Measurements from ENCODE around the gene HNRNPAB.
"Not testable (repeated sequence)": the region's sequence is repeated elsewhere in the genome, so short reads cannot be mapped to it uniquely, and the experiment has no call there.

HNRNPAB gene

DNA sequence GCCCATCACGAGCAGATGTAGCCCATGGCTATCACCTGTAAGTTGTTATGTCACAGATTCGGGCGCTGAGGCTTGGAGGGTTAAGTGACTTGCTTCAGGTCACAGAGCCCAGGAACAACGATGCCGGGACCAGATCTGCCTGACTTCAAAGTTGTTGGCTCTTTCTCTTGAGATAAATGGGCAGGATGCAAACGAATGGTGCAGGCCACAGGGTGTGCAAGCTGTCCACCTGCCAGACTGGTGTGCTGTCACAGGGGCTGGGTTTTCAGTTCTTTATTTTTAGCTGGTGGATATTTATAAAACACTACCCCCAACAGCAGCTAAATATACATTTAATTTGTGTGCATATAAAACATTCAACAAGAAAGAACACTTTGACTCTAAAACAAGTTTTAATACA lies 45.9 kb downstream of the HNRNPAB start:
- no peak overlapping the region for H3K23ac ChIP-seq (ENCODE audit: low read length)
- H3K9me3 ChIP-seq (ENCODE audit: insufficient read depth, low read depth, low read length), result no peaks in the 10 kb centered on the region
- H4K12ac ChIP-seq (ENCODE audit: low read depth, low read length), result no peak overlapping the region
- H2BK120ac ChIP-seq (ENCODE audit: insufficient read depth, low read length, poor library complexity), result no peak overlapping the region
- H3K79me2 ChIP-seq (ENCODE audit: control insufficient read depth, insufficient read depth, low read length, poor library complexity), result no peaks in the 10 kb centered on the region
- no peak overlapping the region for H2BK5ac ChIP-seq (ENCODE audit: low read depth, low read length, poor library complexity)
- H3K27me3 ChIP-seq (ENCODE audit: insufficient read depth, low read length), result no peaks in the 10 kb centered on the region
- H3K14ac ChIP-seq (ENCODE audit: low read length), result no peak overlapping the region
- no CpG with 5 or more reads among the region's 6 CpGs for WGBS (ENCODE audit: extremely low coverage, insufficient coverage, insufficient read length)
- no peak overlapping the region for H4K91ac ChIP-seq (ENCODE audit: low read depth, low read length)
- H3K4me3 ChIP-seq (ENCODE audit: low read depth, low read length), result no peak overlapping the region
- no peak overlapping the region for H4K8ac ChIP-seq (ENCODE audit: low read depth, low read length)
- no peak overlapping the region for H3K4ac ChIP-seq (ENCODE audit: low read depth, low read length)
- H3K4me1 ChIP-seq (ENCODE audit: control insufficient read depth in 1 of 2, insufficient read depth in 2 of 2, low read length in 2 of 2), result no peaks in the 10 kb centered on the region
- H3K4me2 ChIP-seq (ENCODE audit: low read length), result no peak overlapping the region
- H3K9ac ChIP-seq (ENCODE audit: low read length), result no peak overlapping the region
- no peak overlapping the region for H3K27ac ChIP-seq (ENCODE audit: low read depth, low read length)
- H3K18ac ChIP-seq (ENCODE audit: low read length), result no peak overlapping the region
- H2AFZ ChIP-seq (ENCODE audit: insufficient read depth, low read length, poor library complexity), result no peak overlapping the region
- DNase-seq, result no peak
- H3K79me1 ChIP-seq (ENCODE audit: low read length), result no peaks in the 10 kb centered on the region
- no peak overlapping the region for H2BK12ac ChIP-seq (ENCODE audit: low read length)
- H2AK5ac ChIP-seq (ENCODE audit: low read length), result no peak overlapping the region
- H3K36me3 ChIP-seq (ENCODE audit: control insufficient read depth in 1 of 2, insufficient read depth in 2 of 2, low read length in 2 of 2), result no peaks in the 10 kb centered on the region

DNA sequence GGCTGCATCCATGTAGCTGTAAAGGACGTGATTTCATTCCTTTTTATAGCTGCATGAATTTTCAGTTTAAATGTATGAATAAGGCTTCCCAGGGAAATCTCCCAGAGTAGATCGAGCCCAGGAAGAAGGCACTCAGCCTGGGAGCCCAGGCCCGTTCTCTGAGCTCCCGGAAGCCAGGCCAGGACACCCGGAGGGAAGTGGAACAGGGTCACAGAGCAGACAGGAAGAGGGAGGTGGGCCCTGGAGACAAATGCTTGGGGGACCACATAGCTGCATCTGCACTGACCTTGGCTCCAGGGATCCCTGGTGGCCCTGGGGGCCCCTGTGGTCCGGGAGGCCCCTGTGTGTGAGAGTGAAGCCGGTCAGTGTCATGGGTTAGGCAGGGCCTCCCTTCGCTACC lies 47.9 kb downstream of the HNRNPAB start:
- no peak for DNase-seq
- Histone ChIP-seq H3K14ac (ENCODE audit: low read length) (no peak overlapping the region), H2AK5ac (ENCODE audit: low read length) (no peak overlapping the region), H2AFZ (ENCODE audit: insufficient read depth, low read length, poor library complexity) (no peak overlapping the region), H3K4me1 (ENCODE audit: control insufficient read depth in 1 of 2, insufficient read depth in 2 of 2, low read length in 2 of 2) (no peaks in the 10 kb centered on the region), H3K4me3 (ENCODE audit: low read depth, low read length) (no peak overlapping the region), H2BK120ac (ENCODE audit: insufficient read depth, low read length, poor library complexity) (no peak overlapping the region), H4K91ac (ENCODE audit: low read depth, low read length) (no peak overlapping the region), H4K8ac (ENCODE audit: low read depth, low read length) (no peak overlapping the region), H3K4ac (ENCODE audit: low read depth, low read length) (no peak overlapping the region), H3K79me1 (ENCODE audit: low read length) (no peaks in the 10 kb centered on the region), H3K23ac (ENCODE audit: low read length) (no peak overlapping the region), H3K9ac (ENCODE audit: low read length) (no peak overlapping the region), H2BK12ac (ENCODE audit: low read length) (no peak overlapping the region), H4K12ac (ENCODE audit: low read depth, low read length) (no peak overlapping the region), H3K9me3 (ENCODE audit: insufficient read depth, low read depth, low read length) (no peaks in the 10 kb centered on the region), H3K27me3 (ENCODE audit: insufficient read depth, low read length) (no peaks in the 10 kb centered on the region), H3K4me2 (ENCODE audit: low read length) (no peak overlapping the region), H3K36me3 (ENCODE audit: control insufficient read depth in 1 of 2, insufficient read depth in 2 of 2, low read length in 2 of 2) (no peaks in the 10 kb centered on the region), H2BK5ac (ENCODE audit: low read depth, low read length, poor library complexity) (no peak overlapping the region), H3K18ac (ENCODE audit: low read length) (no peak overlapping the region), H3K27ac (ENCODE audit: low read depth, low read length) (no peak overlapping the region), H3K79me2 (ENCODE audit: control insufficient read depth, insufficient read depth, low read length, poor library complexity) (no peaks in the 10 kb centered on the region)
- WGBS (ENCODE audit: extremely low coverage, insufficient coverage, insufficient read length), result no CpG with 5 or more reads among the region's 8 CpGs

DNA sequence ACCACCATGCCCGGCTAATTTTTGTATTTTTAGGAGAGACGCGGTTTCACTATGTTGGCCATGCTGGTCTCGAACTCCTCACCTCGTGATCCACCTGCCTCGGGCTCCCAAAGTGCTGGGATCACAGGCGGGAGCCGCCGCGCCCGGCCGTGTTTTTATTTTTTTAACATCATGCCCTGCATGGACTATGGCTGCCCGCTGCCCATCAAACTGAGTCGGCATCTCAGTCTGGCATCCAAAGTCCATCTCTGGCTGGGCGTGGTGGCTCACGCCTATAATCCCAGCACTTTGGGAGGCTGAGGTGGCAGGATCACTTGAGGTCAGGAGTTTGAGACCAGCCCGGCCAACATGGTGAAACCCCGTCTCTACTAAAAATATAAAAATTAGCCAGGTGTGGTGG lies 49.3 kb downstream of the HNRNPAB start:
- H4K12ac ChIP-seq (ENCODE audit: low read depth, low read length); H3K4me2 ChIP-seq (ENCODE audit: low read length); H4K8ac ChIP-seq (ENCODE audit: low read depth, low read length); H3K18ac ChIP-seq (ENCODE audit: low read length); H3K14ac ChIP-seq (ENCODE audit: low read length); H3K4me1 ChIP-seq (ENCODE audit: control insufficient read depth in 1 of 2, insufficient read depth in 2 of 2, low read length in 2 of 2); H2AFZ ChIP-seq (ENCODE audit: insufficient read depth, low read length, poor library complexity); H3K9me3 ChIP-seq (ENCODE audit: insufficient read depth, low read depth, low read length); H3K23ac ChIP-seq (ENCODE audit: low read length); H3K27ac ChIP-seq (ENCODE audit: low read depth, low read length); H2BK12ac ChIP-seq (ENCODE audit: low read length); H3K79me2 ChIP-seq (ENCODE audit: control insufficient read depth, insufficient read depth, low read length, poor library complexity); H3K4ac ChIP-seq (ENCODE audit: low read depth, low read length); H3K36me3 ChIP-seq (ENCODE audit: control insufficient read depth in 1 of 2, insufficient read depth in 2 of 2, low read length in 2 of 2); H3K4me3 ChIP-seq (ENCODE audit: low read depth, low read length); H2AK5ac ChIP-seq (ENCODE audit: low read length); H3K9ac ChIP-seq (ENCODE audit: low read length); H2BK120ac ChIP-seq (ENCODE audit: insufficient read depth, low read length, poor library complexity); H4K91ac ChIP-seq (ENCODE audit: low read depth, low read length); H3K79me1 ChIP-seq (ENCODE audit: low read length); H3K27me3 ChIP-seq (ENCODE audit: insufficient read depth, low read length); H2BK5ac ChIP-seq (ENCODE audit: low read depth, low read length, poor library complexity); DNase-seq: not testable (repeated sequence)
- no CpG with 5 or more reads among the region's 18 CpGs for WGBS (ENCODE audit: extremely low coverage, insufficient coverage, insufficient read length)

DNA sequence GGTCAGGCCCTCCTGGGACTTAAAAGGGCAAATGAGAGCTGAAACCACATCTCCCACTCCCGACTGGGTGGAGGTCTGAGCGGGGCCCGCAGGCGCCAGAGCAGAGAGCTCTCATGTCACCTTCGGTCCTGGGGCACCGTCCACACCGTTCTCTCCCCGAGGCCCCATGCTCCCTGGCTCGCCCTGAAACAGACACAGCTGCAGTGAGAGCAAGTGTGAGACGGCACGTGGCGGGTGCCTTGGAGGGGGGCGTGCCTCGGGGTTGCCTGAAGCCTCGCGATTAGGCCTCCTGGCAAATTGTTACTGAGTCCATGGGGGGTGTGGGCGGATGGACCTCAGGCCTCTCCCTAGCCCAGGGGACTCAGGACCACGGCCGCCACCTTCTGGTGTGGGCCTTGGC lies 52.4 kb downstream of the HNRNPAB start:
- Histone ChIP-seq H3K23ac (ENCODE audit: low read length) (no peak overlapping the region), H4K12ac (ENCODE audit: low read depth, low read length) (no peak overlapping the region), H2BK5ac (ENCODE audit: low read depth, low read length, poor library complexity) (no peak overlapping the region), H3K4ac (ENCODE audit: low read depth, low read length) (no peak overlapping the region), H2AFZ (ENCODE audit: insufficient read depth, low read length, poor library complexity) (no peak overlapping the region), H3K27ac (ENCODE audit: low read depth, low read length) (no peak overlapping the region), H3K14ac (ENCODE audit: low read length) (no peak overlapping the region), H3K36me3 (ENCODE audit: control insufficient read depth in 1 of 2, insufficient read depth in 2 of 2, low read length in 2 of 2) (no peaks in the 10 kb centered on the region), H4K8ac (ENCODE audit: low read depth, low read length) (no peak overlapping the region), H3K4me2 (ENCODE audit: low read length) (no peak overlapping the region), H3K9ac (ENCODE audit: low read length) (no peak overlapping the region), H2AK5ac (ENCODE audit: low read length) (no peak overlapping the region), H3K18ac (ENCODE audit: low read length) (no peak overlapping the region), H3K79me1 (ENCODE audit: low read length) (no peaks in the 10 kb centered on the region), H3K9me3 (ENCODE audit: insufficient read depth, low read depth, low read length) (no peaks in the 10 kb centered on the region), H2BK120ac (ENCODE audit: insufficient read depth, low read length, poor library complexity) (no peak overlapping the region), H3K27me3 (ENCODE audit: insufficient read depth, low read length) (no peaks in the 10 kb centered on the region), H2BK12ac (ENCODE audit: low read length) (no peak overlapping the region), H4K91ac (ENCODE audit: low read depth, low read length) (no peak overlapping the region), H3K4me3 (ENCODE audit: low read depth, low read length) (no peak overlapping the region), H3K4me1 (ENCODE audit: control insufficient read depth in 1 of 2, insufficient read depth in 2 of 2, low read length in 2 of 2) (peaks cover 3% of the 10 kb centered on the region in 2 experiments), H3K79me2 (ENCODE audit: control insufficient read depth, insufficient read depth, low read length, poor library complexity) (no peaks in the 10 kb centered on the region)
- no peak for DNase-seq
- WGBS (ENCODE audit: extremely low coverage, insufficient coverage, insufficient read length), result no CpG with 5 or more reads among the region's 19 CpGs
